GM12875 (cell line): ENCODE measurements around the gene KCNQ1OT1.

ENCODE experiments used
- H3K4me3 ChIP-seq: one replicate; pipeline ENCODE4 v1.5.1; 2011; ENCODE audit warnings: low read depth, low read length, control low read depth
- TF ChIP-seq, protein P1 (sequence below): IDR thresholded peaks from 2 replicates; pipeline ENCODE4 v1.5.1; 2011; ENCODE audit warnings: low read depth, mild to moderate bottlenecking, control low read depth, inconsistent platforms, low read length, moderate library complexity, borderline replicate concordance; ENCODE audit not compliant: insufficient read depth

Gene KCNQ1OT1

GRCh38 chr11:2661173-2662023 is 38.4 kb downstream of the KCNQ1OT1 start:
- TF ChIP-seq, protein P1, sequence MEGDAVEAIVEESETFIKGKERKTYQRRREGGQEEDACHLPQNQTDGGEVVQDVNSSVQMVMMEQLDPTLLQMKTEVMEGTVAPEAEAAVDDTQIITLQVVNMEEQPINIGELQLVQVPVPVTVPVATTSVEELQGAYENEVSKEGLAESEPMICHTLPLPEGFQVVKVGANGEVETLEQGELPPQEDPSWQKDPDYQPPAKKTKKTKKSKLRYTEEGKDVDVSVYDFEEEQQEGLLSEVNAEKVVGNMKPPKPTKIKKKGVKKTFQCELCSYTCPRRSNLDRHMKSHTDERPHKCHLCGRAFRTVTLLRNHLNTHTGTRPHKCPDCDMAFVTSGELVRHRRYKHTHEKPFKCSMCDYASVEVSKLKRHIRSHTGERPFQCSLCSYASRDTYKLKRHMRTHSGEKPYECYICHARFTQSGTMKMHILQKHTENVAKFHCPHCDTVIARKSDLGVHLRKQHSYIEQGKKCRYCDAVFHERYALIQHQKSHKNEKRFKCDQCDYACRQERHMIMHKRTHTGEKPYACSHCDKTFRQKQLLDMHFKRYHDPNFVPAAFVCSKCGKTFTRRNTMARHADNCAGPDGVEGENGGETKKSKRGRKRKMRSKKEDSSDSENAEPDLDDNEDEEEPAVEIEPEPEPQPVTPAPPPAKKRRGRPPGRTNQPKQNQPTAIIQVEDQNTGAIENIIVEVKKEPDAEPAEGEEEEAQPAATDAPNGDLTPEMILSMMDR, result no peak
- no peak overlapping the region for H3K4me3 ChIP-seq

GRCh38 chr11:2660357-2660939 is 39.3 kb downstream of the KCNQ1OT1 start:
- no peak overlapping the region for H3K4me3 ChIP-seq
- TF ChIP-seq, protein P1, result no peak

DNA sequence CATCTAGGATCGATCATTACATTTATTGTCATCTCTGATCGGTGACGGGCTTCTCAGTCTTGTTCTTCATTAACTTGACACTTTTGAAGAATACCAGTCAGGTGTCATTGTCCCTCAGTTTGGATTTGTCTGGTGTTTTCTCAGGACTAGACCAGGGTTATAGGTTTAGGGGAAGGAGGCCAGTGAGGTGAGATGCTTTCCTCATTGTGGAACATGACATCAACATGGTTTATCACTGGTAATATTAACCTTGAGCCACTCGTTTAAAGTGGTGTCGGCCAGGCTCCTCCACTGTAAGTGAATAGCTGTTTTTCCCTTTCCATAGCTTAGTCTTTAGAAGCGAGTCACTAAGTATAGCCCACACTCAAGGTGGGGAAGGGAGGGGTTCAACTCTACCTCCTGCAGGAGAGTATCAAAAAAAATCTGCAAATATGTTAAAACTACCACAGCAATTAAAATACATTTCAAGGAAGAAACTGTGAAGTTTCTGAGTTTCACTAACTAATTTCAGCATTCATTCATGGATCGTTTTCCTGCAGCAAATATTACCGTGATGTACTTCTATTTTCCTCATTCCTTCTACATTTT is 42.0 kb downstream of the KCNQ1OT1 start:
- TF ChIP-seq, protein P1, result no peak
- no peak overlapping the region for H3K4me3 ChIP-seq

GRCh38 chr11:2656859-2657258 is 42.9 kb downstream of the KCNQ1OT1 start:
- no peak overlapping the region for H3K4me3 ChIP-seq
- TF ChIP-seq, protein P1, result no peak

DNA sequence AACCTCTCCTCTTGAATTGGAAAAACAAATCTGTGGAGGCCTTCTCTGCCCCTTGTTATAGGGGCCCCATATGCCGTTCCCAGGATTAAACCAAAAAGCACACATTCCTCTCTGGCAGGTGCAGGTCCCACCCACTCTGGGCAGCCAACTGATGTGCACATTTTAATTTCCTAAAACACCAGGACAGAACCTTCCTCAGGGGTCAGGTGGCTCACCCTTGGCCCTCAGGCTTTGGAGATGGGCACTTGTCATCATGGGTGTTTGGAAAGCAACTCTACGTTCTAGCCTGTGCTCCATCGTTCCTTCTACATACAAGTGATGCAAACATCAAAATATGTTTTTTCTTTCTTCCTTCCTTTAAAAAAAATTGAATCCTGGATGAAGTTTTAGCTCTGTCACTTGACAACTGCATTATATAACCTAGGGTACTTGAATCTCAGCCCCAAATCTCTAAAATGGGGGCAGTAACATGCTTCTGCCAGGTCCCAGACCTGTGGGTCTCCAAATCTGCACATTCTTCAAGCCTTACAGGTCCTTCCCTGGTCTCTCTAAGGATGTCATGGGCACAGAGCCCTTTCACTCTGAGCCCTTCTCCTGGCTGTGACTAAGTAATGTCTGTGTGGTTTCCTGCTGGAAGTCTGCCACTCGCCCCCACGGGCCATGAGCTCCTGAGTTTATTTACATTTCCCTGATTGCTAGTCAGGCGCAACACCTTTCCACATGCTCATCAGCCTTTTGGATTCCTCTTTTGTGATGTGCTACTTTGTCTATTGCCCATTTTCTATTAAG is 43.8 kb downstream of the KCNQ1OT1 start:
- H3K4me3 ChIP-seq, result no peak overlapping the region
- TF ChIP-seq, protein P1, result no peak

- TF ChIP-seq, protein P1, result no peak
- H3K4me3 ChIP-seq, result no peak overlapping the region
Measured at GRCh38 chr11:2655016-2655719, 44.6 kb downstream of the KCNQ1OT1 start.
